Epithelial cell of esophagus (primary cell): ENCODE results near the gene RAB11FIP2.

Experiments
- DNase-seq: peaks from one replicate; pipeline ENCODE4 v3.0.0; 2010; ENCODE audit warnings: low read depth
- H3K4me3 ChIP-seq: 2 replicates; pipeline ENCODE4 v1.5.1; 2011; ENCODE audit warnings: mild to moderate bottlenecking, low read length, control low read depth
- TF ChIP-seq, protein P1 (sequence below): IDR thresholded peaks from 2 replicates; pipeline ENCODE4 v1.5.1; 2011; ENCODE audit warnings: low read depth, mild to moderate bottlenecking, low read length, control low read depth, inconsistent platforms; ENCODE audit not compliant: insufficient read depth; ENCODE audit errors: missing control alignments

Gene RAB11FIP2

DNA sequence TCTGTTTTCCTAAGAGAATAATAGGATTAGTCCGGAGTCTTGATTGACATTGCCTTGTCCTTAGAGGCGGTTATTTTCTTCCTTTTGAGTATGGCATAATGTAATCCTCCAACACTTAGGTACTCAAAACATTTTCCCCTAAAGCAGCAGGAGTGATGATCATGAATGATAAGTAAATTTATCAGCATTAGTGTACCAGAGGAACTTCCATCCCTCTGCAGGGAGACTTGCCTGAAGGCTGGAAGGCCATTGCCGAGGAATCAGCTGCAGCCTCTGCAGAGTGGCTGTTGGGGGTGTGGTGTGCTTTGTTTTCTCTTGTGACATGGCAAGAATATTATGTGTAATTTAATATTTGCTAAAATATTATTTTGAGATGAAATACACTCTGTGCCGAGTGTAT is 56.8 kb downstream of the RAB11FIP2 start:
- TF ChIP-seq, protein P1, sequence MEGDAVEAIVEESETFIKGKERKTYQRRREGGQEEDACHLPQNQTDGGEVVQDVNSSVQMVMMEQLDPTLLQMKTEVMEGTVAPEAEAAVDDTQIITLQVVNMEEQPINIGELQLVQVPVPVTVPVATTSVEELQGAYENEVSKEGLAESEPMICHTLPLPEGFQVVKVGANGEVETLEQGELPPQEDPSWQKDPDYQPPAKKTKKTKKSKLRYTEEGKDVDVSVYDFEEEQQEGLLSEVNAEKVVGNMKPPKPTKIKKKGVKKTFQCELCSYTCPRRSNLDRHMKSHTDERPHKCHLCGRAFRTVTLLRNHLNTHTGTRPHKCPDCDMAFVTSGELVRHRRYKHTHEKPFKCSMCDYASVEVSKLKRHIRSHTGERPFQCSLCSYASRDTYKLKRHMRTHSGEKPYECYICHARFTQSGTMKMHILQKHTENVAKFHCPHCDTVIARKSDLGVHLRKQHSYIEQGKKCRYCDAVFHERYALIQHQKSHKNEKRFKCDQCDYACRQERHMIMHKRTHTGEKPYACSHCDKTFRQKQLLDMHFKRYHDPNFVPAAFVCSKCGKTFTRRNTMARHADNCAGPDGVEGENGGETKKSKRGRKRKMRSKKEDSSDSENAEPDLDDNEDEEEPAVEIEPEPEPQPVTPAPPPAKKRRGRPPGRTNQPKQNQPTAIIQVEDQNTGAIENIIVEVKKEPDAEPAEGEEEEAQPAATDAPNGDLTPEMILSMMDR: no peak
- no peak overlapping the region for H3K4me3 ChIP-seq
- DNase-seq: no peak

DNA sequence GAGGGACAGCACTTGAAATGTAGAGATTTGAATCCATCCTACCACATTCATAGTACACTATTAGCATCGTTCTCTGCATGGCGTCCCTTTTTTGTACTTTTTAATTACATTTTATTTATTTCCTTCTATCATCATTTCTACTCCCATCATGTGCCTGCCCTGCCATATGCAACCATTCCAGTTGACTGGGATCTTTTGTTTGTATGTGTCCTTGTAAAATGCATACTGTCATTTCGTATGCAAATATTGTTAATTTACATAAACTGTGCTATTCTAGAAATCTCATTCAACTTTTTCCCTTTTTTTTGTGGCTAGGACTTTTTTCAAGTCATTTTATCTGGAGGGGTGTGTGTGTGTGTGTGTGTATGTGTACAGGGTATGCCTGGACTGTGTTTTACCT is 57.9 kb downstream of the RAB11FIP2 start:
- H3K4me3 ChIP-seq: no peak overlapping the region
- DNase-seq: no peak
- TF ChIP-seq, protein P1: no peak

DNA sequence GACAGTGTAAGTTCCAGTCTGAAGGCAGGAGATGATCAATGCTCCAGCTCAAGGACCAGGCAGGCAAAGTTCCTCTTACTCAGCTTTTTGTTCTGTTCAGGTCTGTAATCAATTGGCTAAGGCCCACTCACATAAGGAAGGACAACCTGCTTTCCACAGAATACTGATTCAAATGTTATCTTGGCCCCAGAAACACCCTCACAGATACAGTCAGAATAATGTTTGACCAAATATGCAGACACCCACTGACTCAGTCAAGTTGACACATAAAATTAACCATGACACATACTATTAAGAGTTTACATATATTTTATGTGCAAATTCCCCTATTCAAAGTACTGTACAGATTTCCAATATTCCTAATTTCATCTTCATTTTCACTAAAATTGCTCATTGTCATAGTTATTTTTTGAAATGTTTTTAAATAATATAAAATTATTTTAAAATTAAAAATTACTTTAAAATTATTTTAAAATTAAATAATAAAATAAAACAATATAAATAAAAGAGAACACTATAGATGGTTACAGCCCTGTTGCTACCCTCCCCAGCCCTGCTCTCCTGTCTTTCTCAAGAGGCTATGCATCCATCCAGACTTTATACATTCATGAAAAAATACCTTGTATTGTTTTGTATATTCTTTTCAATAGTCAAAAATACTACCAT is 59.4 kb downstream of the RAB11FIP2 start:
- peak; percentile 43 for DNase-seq
- no peak overlapping the region for H3K4me3 ChIP-seq
- TF ChIP-seq, protein P1: no peak

DNA sequence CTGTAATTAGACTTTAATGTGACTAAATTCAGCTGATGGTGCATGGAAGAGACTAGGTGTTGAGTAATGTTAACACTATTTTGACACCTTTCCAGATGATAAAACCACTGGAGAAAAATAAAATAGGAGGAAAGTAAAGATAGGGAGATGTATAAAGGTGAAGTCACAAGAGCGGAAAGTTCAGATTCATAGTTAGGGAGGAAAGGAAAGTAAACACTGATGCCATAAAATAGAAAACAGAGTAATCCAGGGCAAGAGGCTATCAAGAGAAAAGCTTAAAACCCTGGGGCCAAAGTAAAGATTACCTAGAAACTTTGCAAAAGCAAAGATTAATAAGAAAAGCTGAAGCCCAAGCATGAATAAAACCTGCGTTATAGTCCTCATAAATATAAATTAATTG is 62.8 kb downstream of the RAB11FIP2 start:
- TF ChIP-seq, protein P1: no peak
- no peak overlapping the region for H3K4me3 ChIP-seq
- no peak for DNase-seq

DNA sequence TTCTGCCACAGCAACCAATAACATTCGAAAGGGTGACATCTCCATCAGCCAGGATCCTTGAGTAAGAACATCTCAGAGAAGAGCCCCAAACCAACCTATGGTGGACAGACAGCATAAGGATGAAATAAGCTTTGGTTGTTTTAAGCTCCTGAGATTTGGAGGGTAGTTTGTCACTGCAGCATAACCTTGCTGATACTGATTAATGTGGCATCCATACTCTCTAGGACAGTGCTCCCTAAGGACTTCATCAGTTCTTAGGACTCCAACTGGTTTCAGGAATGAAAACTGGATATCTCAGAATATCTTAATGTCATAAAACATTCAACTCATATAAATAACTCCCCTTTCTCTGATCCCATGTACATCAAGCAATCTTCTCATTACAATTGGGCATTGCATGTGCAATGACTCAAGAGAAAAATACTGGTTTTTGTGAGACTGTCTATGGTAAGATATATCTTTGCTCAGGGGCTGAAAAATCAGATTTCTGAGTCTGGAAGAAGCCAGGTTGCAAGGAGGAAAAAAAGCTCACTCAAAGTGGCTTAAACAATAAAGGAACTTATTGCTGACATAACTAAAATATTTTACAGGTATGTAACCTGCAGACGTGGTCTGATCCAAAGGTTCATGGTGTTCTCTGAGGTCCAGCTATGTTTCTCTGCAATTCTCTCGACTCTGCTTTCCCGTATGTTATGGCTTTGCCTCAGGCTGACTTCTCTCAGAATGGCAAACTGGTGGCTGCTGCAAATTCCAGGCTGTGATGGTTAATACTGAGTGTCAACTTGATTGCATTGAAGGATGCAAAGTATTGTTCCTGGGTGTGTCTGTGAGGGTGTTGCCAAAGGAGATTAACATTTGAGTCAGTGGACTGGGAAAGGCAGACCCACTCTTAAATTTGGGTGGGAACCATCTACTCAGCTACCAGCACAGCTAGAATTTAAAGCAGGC is 65.7 kb downstream of the RAB11FIP2 start:
- DNase-seq: no peak
- TF ChIP-seq, protein P1: no peak
- H3K4me3 ChIP-seq: no peak overlapping the region

DNA sequence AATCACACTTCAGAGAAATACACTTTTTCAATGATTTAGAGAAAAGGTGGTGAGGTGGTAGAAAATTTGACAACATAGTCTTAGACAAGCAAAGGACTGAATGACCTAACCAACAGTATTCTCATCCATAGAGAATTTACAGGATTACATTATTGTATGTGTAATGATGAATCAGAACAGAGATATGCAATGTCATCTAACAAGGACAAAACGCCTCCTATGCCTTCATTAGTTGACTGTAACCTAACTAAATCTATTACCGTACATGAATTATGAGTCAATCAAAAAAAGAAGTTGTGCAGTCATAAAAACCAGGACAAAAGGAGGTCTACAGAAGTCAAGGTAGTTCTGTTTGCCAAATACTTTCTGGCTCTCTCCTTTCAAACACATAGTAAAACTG is 66.5 kb downstream of the RAB11FIP2 start:
- peak; percentile 90 for DNase-seq
- TF ChIP-seq, protein P1: no peak
- no peak overlapping the region for H3K4me3 ChIP-seq
